ENCODE data around the gene DIDO1.

DNA sequence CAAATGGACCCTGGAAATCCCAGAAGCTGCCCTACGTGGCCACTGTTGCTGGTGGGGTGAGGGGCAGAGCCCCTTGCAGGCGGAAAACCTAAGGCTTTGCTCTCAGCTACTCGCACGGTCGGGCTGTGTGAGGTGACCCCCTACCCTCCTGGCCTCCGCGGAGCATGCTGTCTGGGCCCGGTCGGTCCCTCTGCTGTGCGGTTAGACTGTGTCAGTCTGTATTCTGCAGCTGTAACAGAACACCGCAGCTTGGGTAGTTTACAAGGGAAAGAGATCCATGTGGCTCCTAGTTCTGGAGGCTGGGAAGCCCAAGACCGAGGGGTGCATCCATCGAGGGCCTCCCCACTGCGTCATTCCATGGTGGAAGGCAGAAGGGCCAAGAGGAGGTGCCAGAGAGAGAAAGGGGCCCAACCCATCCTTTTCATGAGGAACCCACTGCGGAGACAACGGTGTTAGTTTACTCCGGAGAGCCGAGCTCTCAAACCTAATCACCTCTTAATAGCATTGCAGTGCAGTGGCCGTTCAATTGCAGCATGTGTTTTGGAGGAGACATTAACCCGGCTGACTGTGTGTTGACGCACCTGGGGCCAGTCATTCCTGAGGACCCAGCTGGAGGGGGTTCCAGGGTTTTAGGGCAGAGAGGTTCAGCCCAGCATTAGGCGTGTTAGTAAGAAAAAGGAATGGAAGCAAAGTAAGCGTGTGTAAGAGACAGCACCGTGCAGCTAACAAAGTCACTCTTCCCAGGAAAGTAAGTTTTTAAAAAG, 91.2 kb downstream of the DIDO1 start:
- TF ChIP-seq POLR2A (IDR thresholded peaks at IDR 0.05), result no peak
- TF ChIP-seq, protein P1, sequence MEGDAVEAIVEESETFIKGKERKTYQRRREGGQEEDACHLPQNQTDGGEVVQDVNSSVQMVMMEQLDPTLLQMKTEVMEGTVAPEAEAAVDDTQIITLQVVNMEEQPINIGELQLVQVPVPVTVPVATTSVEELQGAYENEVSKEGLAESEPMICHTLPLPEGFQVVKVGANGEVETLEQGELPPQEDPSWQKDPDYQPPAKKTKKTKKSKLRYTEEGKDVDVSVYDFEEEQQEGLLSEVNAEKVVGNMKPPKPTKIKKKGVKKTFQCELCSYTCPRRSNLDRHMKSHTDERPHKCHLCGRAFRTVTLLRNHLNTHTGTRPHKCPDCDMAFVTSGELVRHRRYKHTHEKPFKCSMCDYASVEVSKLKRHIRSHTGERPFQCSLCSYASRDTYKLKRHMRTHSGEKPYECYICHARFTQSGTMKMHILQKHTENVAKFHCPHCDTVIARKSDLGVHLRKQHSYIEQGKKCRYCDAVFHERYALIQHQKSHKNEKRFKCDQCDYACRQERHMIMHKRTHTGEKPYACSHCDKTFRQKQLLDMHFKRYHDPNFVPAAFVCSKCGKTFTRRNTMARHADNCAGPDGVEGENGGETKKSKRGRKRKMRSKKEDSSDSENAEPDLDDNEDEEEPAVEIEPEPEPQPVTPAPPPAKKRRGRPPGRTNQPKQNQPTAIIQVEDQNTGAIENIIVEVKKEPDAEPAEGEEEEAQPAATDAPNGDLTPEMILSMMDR (IDR thresholded peaks at IDR 0.05), result no peak
- TF ChIP-seq POLR2AphosphoS5 (IDR thresholded peaks at IDR 0.05; ENCODE audit: insufficient read depth in 1 of 2, low read depth in 1 of 2), result no peak

Measured in vagina (tissue), 2 donors.